Keratinocyte (primary cell): Measurements from ENCODE around the gene FGF12. TPM values are rescaled to one million over a fixed set of nuclear protein-coding genes. Genes with fewer than 3 reads are reported as not detected.

Source experiments
- DNase-seq: peaks from one replicate; pipeline ENCODE4 v3.0.0-alpha.2; 2011; ENCODE audit warnings: low read depth, missing footprints, low spot score
- FAIRE-seq: peaks from 2 replicates; lab custom pipeline; 2011; peaks lifted over from hg19 to GRCh38; lab: Jason Lieb, UNC
- H2AFZ ChIP-seq: 2 replicates; pipeline ENCODE4 v1.6.0; 2012; ENCODE audit warnings: low read length, control low read depth, inconsistent platforms; ENCODE audit not compliant: control insufficient read depth
- H3K27ac ChIP-seq: 2 replicates; pipeline ENCODE4 v1.5.1; 2011; ENCODE audit warnings: low read length; ENCODE audit not compliant: control insufficient read depth, insufficient read depth
- H3K27me3 ChIP-seq: 3 replicates; pipeline ENCODE4 v1.6.0; 2011; ENCODE audit warnings: low read length; ENCODE audit not compliant: control insufficient read depth, insufficient read depth; ENCODE audit errors: extremely low read depth
- H3K36me3 ChIP-seq, 2 experiments: 2 replicates in 1 of 2; 3 replicates in 1 of 2; pipeline ENCODE4 v1.5.1; 2011; ENCODE audit warnings: low read length in 2 of 2, mild to moderate bottlenecking in 1 of 2; ENCODE audit not compliant: control insufficient read depth in 2 of 2, insufficient read depth in 2 of 2; ENCODE audit errors: extremely low read depth in 1 of 2
- H3K4me1 ChIP-seq: 3 replicates; pipeline ENCODE4 v1.5.1; 2011; ENCODE audit warnings: low read length; ENCODE audit not compliant: control insufficient read depth, insufficient read depth; ENCODE audit errors: extremely low read depth
- H3K4me2 ChIP-seq: 3 replicates; pipeline ENCODE4 v1.6.0; 2011; ENCODE audit warnings: low read depth, low read length; ENCODE audit not compliant: control insufficient read depth, insufficient read depth; ENCODE audit errors: extremely low read depth
- H3K4me3 ChIP-seq, 3 experiments: fragments of 200-600 bp in 1 of 3; sonication (generic) in 1 of 3; 2 replicates in 2 of 3; 3 replicates in 1 of 3; pipeline ENCODE4 v1.5.1; 2011 to 2016; ENCODE audit warnings: low read length in 3 of 3, mild to moderate bottlenecking in 3 of 3, control low read depth in 2 of 3, inconsistent platforms in 1 of 3, low read depth in 1 of 3, mixed read lengths in 1 of 3, mixed run types in 1 of 3, moderate library complexity in 1 of 3; ENCODE audit not compliant: control insufficient read depth in 2 of 3, insufficient read depth in 2 of 3; ENCODE audit errors: extremely low read depth in 1 of 3
- H3K79me2 ChIP-seq: 2 replicates; pipeline ENCODE4 v1.6.0; 2012; ENCODE audit warnings: low read length; ENCODE audit not compliant: control insufficient read depth, insufficient read depth
- H3K9ac ChIP-seq: 3 replicates; pipeline ENCODE4 v1.6.0; 2011; ENCODE audit warnings: low read length; ENCODE audit not compliant: control insufficient read depth, insufficient read depth; ENCODE audit errors: extremely low read depth
- H3K9me1 ChIP-seq: 3 replicates; pipeline ENCODE4 v1.6.0; 2011; ENCODE audit warnings: low read length; ENCODE audit not compliant: control insufficient read depth, insufficient read depth; ENCODE audit errors: extremely low read depth
- H3K9me3 ChIP-seq: 2 replicates; pipeline ENCODE4 v1.5.1; 2012; ENCODE audit warnings: low read depth, low read length; ENCODE audit not compliant: control insufficient read depth
- H4K20me1 ChIP-seq: 3 replicates; pipeline ENCODE4 v1.6.0; 2011; ENCODE audit warnings: low read length; ENCODE audit not compliant: control insufficient read depth, insufficient read depth; ENCODE audit errors: extremely low read depth
- EZH2 ChIP-seq: IDR thresholded peaks from one replicate; pipeline ENCODE4 v1.6.1; 2012; ENCODE audit warnings: inconsistent platforms, mild to moderate bottlenecking, low read length, moderate library complexity
- dilution Hi-C: fragments of 300-500 bp; cut with MboI; formaldehyde crosslinking; loops from one replicate; pipeline ENCODE4 v1.7.0; 2020; ENCODE audit warnings: low sequenced_read_pairs; ENCODE audit not compliant: extremely low pct_ligation_motif_present
- polyA plus RNA-seq, 5 experiments: library from polyadenylated mRNA; depleted of rRNA in 3 of 5; stranded (reverse) in 3 of 5; stranded (forward) in 1 of 5; unstranded in 1 of 5; fragments of >200 nt; gene quantifications; 1 replicate in 1 of 5; 2 replicates in 3 of 5; 3 replicates in 1 of 5; pipeline versions ENCODE4 v1.2.1 to v1.2.3, GENCODE V29; 2011 to 2012; ENCODE audit warnings: missing spikeins in 2 of 5, low read depth in 1 of 5, low replicate concordance in 1 of 5
- TF ChIP-seq, protein P1 (sequence below), 3 experiments: IDR thresholded peaks in 1 of 3; conservative IDR thresholded peaks in 1 of 3; optimal IDR thresholded peaks in 1 of 3; 2 replicates in 2 of 3; 3 replicates in 1 of 3; pipeline versions ENCODE3 to v1.5.1; 2011; ENCODE audit warnings: low read length in 3 of 3, mild to moderate bottlenecking in 3 of 3, moderate library complexity in 2 of 3, control low read depth in 1 of 3, inconsistent platforms in 1 of 3; ENCODE audit not compliant: insufficient read depth in 2 of 3; ENCODE audit errors: extremely low read depth in 1 of 3

Gene FGF12
- polyA plus RNA-seq, 1 donor (not counting 4 experiments of a cell fraction or from before 2014, with no cell fraction given): 4.1 TPM

GRCh38 chr3:192183109-192183508 lies 544.2 kb downstream of the FGF12 start:
- no peaks in the 10 kb centered on the region for H3K36me3 ChIP-seq
- H3K9me3 ChIP-seq: no peaks in the 10 kb centered on the region
- TF ChIP-seq, protein P1, sequence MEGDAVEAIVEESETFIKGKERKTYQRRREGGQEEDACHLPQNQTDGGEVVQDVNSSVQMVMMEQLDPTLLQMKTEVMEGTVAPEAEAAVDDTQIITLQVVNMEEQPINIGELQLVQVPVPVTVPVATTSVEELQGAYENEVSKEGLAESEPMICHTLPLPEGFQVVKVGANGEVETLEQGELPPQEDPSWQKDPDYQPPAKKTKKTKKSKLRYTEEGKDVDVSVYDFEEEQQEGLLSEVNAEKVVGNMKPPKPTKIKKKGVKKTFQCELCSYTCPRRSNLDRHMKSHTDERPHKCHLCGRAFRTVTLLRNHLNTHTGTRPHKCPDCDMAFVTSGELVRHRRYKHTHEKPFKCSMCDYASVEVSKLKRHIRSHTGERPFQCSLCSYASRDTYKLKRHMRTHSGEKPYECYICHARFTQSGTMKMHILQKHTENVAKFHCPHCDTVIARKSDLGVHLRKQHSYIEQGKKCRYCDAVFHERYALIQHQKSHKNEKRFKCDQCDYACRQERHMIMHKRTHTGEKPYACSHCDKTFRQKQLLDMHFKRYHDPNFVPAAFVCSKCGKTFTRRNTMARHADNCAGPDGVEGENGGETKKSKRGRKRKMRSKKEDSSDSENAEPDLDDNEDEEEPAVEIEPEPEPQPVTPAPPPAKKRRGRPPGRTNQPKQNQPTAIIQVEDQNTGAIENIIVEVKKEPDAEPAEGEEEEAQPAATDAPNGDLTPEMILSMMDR (optimal IDR thresholded peaks at IDR 0.05 in 1 of 3, IDR thresholded peaks at IDR 0.05 in 1 of 3, conservative IDR thresholded peaks at IDR 0.05 in 1 of 3; ENCODE audit: extremely low read depth in 1 of 3, insufficient read depth in 2 of 3, low read length in 3 of 3): no peak
- TF ChIP-seq EZH2: no peak
- no peaks in the 10 kb centered on the region for H3K79me2 ChIP-seq
- no peak overlapping the region for H3K4me3 ChIP-seq
- H3K4me2 ChIP-seq: no peak overlapping the region
- H3K27me3 ChIP-seq: no peaks in the 10 kb centered on the region
- H4K20me1 ChIP-seq: no peaks in the 10 kb centered on the region
- no peaks in the 10 kb centered on the region for H3K4me1 ChIP-seq
- dilution Hi-C loops: no loop called here
- H2AFZ ChIP-seq: no peak overlapping the region
- DNase-seq (no peak), FAIRE-seq (no peak)
- H3K27ac ChIP-seq: no peak overlapping the region
- H3K9me1 ChIP-seq: no peaks in the 10 kb centered on the region
- H3K9ac ChIP-seq: no peak overlapping the region

GRCh38 chr3:192181151-192181550 lies 546.2 kb downstream of the FGF12 start:
- H3K79me2 ChIP-seq: no peaks in the 10 kb centered on the region
- FAIRE-seq: no peak
- dilution Hi-C loops: no loop called here

More at GRCh38 chr3:192181151-192181550, 546.2 kb downstream of the FGF12 start:
- no peaks in the 10 kb centered on the region for H3K4me1 ChIP-seq
- H3K27ac ChIP-seq: no peak overlapping the region
- no peak for TF ChIP-seq EZH2
- TF ChIP-seq, protein P1 (optimal IDR thresholded peaks at IDR 0.05 in 1 of 3, IDR thresholded peaks at IDR 0.05 in 1 of 3, conservative IDR thresholded peaks at IDR 0.05 in 1 of 3; ENCODE audit: extremely low read depth in 1 of 3, insufficient read depth in 2 of 3, low read length in 3 of 3): no peak
- H3K9ac ChIP-seq: no peak overlapping the region
- H2AFZ ChIP-seq: no peak overlapping the region
- no peaks in the 10 kb centered on the region for H3K27me3 ChIP-seq
- no peak overlapping the region for H3K4me3 ChIP-seq
- no peak overlapping the region for H3K4me2 ChIP-seq
- no peaks in the 10 kb centered on the region for H4K20me1 ChIP-seq
- DNase-seq: no peak
- no peaks in the 10 kb centered on the region for H3K9me1 ChIP-seq
- no peaks in the 10 kb centered on the region for H3K36me3 ChIP-seq
- H3K9me3 ChIP-seq: no peaks in the 10 kb centered on the region
